ENCODE results near the gene DCTN2. TPM values are rescaled to one million over a fixed set of nuclear protein-coding genes. Genes with fewer than 3 reads are reported as not detected.
A peak's percentile ranks its signal among the peaks of the same experiment; 100 is the strongest.
"Not testable (repeated sequence)": the region's sequence is repeated elsewhere in the genome, so short reads cannot be mapped to it uniquely, and the experiment has no call there.

The DCTN2 gene
- polyA plus RNA-seq, 1 of the 3 experiments (the other 2 are of a cell fraction), result 122 TPM

- POLR2A ChIA-PET, result not testable (repeated sequence)
Measured at GRCh38 chr12:57561117-57561516, 14.1 kb upstream of the DCTN2 start.

GRCh38 chr12:57560516-57560915 lies 13.5 kb upstream of the DCTN2 start:
- Histone ChIP-seq H3K4me3 (ENCODE audit: low read depth in 2 of 2, low read length in 1 of 2) (no peak overlapping the region), H3K9ac (no peak overlapping the region), H3K9me3 (no peaks in the 10 kb centered on the region), H3K4me1 (ENCODE audit: control insufficient read depth in 1 of 2, insufficient read depth in 2 of 2, low read depth in 1 of 2, low read length in 1 of 2) (0 out of 4 replicates have a peak, but pooled peaks cover 0 to 4% of the 10 kb centered on the region in 2 experiments), H3K4me2 (no peak overlapping the region), H4K20me1 (ENCODE audit: insufficient read depth) (no peaks in the 10 kb centered on the region), H3K36me3 (replicated peaks in 1 of 2; ENCODE audit: control insufficient read depth in 1 of 2, insufficient read depth in 2 of 2, low read length in 1 of 2) (peaks cover 6 to 15% of the 10 kb centered on the region in 2 experiments), H3K27ac (ENCODE audit: low read depth in 2 of 2, low read length in 1 of 2) (no peak overlapping the region), H2AFZ (ENCODE audit: low read depth) (no peak overlapping the region), H3K9me2 (no peaks in the 10 kb centered on the region), H3K79me2 (ENCODE audit: insufficient read depth) (peaks cover 6% of the 10 kb centered on the region; the same call in 1 of the 2 replicates), H3K27me3 (ENCODE audit: insufficient read depth) (no peaks in the 10 kb centered on the region), H3F3A (replicated peaks; ENCODE audit: insufficient read depth) (no peaks in the 10 kb centered on the region)
- CTCF ChIA-PET, result interaction anchor here (1.6 to 7.3 kb wide), 3 partner anchors 11 to 26 kb away, joined by 4 to 46 read pairs (median 6); no protein-coding TSS in a partner anchor
- 95% methylated on average over 2 of the region's 2 CpGs for WGBS (ENCODE audit: low lambda C conversion rate)
- TF ChIP-seq POLR2AphosphoS5 (IDR thresholded peaks at IDR 0.05; ENCODE audit: low read depth, low read length), result no peak
- TF ChIP-seq CHD2 (IDR thresholded peaks at IDR 0.05; ENCODE audit: low read length, partially characterized antibody), result no peak
- no peak for TF ChIP-seq MXI1 (IDR thresholded peaks at IDR 0.05; ENCODE audit: low read depth, low read length)
- no peak for TF ChIP-seq TEAD4 (IDR thresholded peaks at IDR 0.05; ENCODE audit: borderline replicate concordance, insufficient read depth)
- no peak for TF ChIP-seq MAX (IDR thresholded peaks at IDR 0.05; ENCODE audit: low read depth)
- TF ChIP-seq GATA2 (CRISPR knock-in tag; IDR thresholded peaks at IDR 0.05), result no peak
- POLR2A ChIA-PET, result no interaction called here
- DNase-seq, result no peak

More at GRCh38 chr12:57561117-57561516, 14.1 kb upstream of the DCTN2 start:
- H3K79me2 ChIP-seq (ENCODE audit: insufficient read depth); H3K9ac ChIP-seq; H3F3A ChIP-seq (replicated peaks; ENCODE audit: insufficient read depth); H3K4me3 ChIP-seq (ENCODE audit: low read depth in 2 of 2, low read length in 1 of 2); H2AFZ ChIP-seq (ENCODE audit: low read depth); H3K9me2 ChIP-seq; H3K4me2 ChIP-seq; H3K9me3 ChIP-seq; H3K27ac ChIP-seq (ENCODE audit: low read depth in 2 of 2, low read length in 1 of 2); H4K20me1 ChIP-seq (ENCODE audit: insufficient read depth); DNase-seq; H3K27me3 ChIP-seq (ENCODE audit: insufficient read depth); H3K4me1 ChIP-seq (ENCODE audit: control insufficient read depth in 1 of 2, insufficient read depth in 2 of 2, low read depth in 1 of 2, low read length in 1 of 2): not testable (repeated sequence)
- H3K36me3 ChIP-seq (replicated peaks in 1 of 2; ENCODE audit: control insufficient read depth in 1 of 2, insufficient read depth in 2 of 2, low read length in 1 of 2), result peaks cover 6 to 15% of the 10 kb centered on the region in 2 experiments
- CTCF ChIA-PET, result interaction anchor here (1.6 to 7.3 kb wide), 3 partner anchors 22 to 71 kb away, joined by 4 to 46 read pairs (median 14); partner anchors contain the start of gene B4GALNT1
- peak; percentile 51 for TF ChIP-seq FOSL2 (IDR thresholded peaks at IDR 0.05; ENCODE audit: borderline replicate concordance, low read depth)
- 50% methylated on average over 1 of the region's 1 CpG for WGBS (ENCODE audit: low lambda C conversion rate)

DNA sequence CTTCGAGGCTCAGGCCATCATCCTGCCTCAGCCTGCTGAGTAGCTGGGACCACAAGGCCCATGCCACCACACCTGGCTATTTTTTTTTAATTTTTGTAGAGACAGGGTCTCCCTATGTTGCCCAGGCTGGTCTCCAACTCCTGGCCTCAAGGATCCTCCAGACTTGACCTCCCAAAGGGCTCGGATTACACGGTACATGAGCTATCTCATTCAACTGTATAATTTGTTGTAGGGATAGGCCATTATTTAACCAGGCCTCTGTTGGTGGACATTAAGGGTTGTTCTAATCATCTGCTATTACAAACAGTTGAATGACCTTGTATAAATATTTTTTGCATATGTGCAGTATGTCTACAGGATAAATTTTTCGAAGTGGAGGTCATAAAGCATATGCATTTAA lies 11.9 kb upstream of the DCTN2 start:
- Histone ChIP-seq H3K36me3 (replicated peaks in 1 of 2; ENCODE audit: control insufficient read depth in 1 of 2, insufficient read depth in 2 of 2, low read length in 1 of 2) (peaks cover 6 to 9% of the 10 kb centered on the region in 2 experiments), H3K27me3 (ENCODE audit: insufficient read depth) (no peaks in the 10 kb centered on the region), H3K4me2 (no peak overlapping the region), H3K9me3 (no peaks in the 10 kb centered on the region), H2AFZ (ENCODE audit: low read depth) (no peak overlapping the region), H4K20me1 (ENCODE audit: insufficient read depth) (no peaks in the 10 kb centered on the region), H3K27ac (ENCODE audit: low read depth in 2 of 2, low read length in 1 of 2) (no peak overlapping the region), H3K9ac (no peak overlapping the region), H3K79me2 (ENCODE audit: insufficient read depth) (peaks cover 19% of the 10 kb centered on the region; the same call in 1 of the 2 replicates), H3K9me2 (no peaks in the 10 kb centered on the region), H3F3A (replicated peaks; ENCODE audit: insufficient read depth) (no peaks in the 10 kb centered on the region), H3K4me1 (ENCODE audit: control insufficient read depth in 1 of 2, insufficient read depth in 2 of 2, low read depth in 1 of 2, low read length in 1 of 2) (peaks cover 0 to 4% of the 10 kb centered on the region in 2 experiments; a peak in 1 of 4 replicates), H3K4me3 (ENCODE audit: low read depth in 2 of 2, low read length in 1 of 2) (no peak overlapping the region)
- ChIA-PET POLR2A (no interaction called here), CTCF (interaction anchor here (1.3 to 7.3 kb wide), 3 partner anchors 13 to 79 kb away, joined by 4 to 46 read pairs (median 6); partner anchors contain the start of gene ARHGAP9)
- DNase-seq, result no peak
- TF ChIP-seq CHD2 (IDR thresholded peaks at IDR 0.05; ENCODE audit: low read length, partially characterized antibody) (no peak), NRF1 (IDR thresholded peaks at IDR 0.05; ENCODE audit: low read depth, low read length) (no peak), EP300 (IDR thresholded peaks at IDR 0.05; ENCODE audit: borderline replicate concordance in 1 of 2, low read depth in 1 of 2, low read length in 1 of 2) (no peak), POLR2AphosphoS5 (IDR thresholded peaks at IDR 0.05; ENCODE audit: low read depth, low read length) (no peak), MAX (IDR thresholded peaks at IDR 0.05; ENCODE audit: low read depth) (no peak), TEAD4 (IDR thresholded peaks at IDR 0.05; ENCODE audit: borderline replicate concordance, insufficient read depth) (no peak)
- TF ChIP-seq, protein P1, sequence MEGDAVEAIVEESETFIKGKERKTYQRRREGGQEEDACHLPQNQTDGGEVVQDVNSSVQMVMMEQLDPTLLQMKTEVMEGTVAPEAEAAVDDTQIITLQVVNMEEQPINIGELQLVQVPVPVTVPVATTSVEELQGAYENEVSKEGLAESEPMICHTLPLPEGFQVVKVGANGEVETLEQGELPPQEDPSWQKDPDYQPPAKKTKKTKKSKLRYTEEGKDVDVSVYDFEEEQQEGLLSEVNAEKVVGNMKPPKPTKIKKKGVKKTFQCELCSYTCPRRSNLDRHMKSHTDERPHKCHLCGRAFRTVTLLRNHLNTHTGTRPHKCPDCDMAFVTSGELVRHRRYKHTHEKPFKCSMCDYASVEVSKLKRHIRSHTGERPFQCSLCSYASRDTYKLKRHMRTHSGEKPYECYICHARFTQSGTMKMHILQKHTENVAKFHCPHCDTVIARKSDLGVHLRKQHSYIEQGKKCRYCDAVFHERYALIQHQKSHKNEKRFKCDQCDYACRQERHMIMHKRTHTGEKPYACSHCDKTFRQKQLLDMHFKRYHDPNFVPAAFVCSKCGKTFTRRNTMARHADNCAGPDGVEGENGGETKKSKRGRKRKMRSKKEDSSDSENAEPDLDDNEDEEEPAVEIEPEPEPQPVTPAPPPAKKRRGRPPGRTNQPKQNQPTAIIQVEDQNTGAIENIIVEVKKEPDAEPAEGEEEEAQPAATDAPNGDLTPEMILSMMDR (IDR thresholded peaks at IDR 0.05), result no peak
- WGBS (ENCODE audit: low lambda C conversion rate), result 87% methylated on average over 4 of the region's 4 CpGs
